ENCODE measurements around the gene AKAP11. TPM values are rescaled to one million over a fixed set of nuclear protein-coding genes. Genes with fewer than 3 reads are reported as not detected.

AKAP11 gene
- total and polyA plus RNA-seq, 2 of the 13 experiments (the other 11 are each of a cell fraction or from before 2014, with no cell fraction given) = 7.2 to 9.8 TPM

DNA sequence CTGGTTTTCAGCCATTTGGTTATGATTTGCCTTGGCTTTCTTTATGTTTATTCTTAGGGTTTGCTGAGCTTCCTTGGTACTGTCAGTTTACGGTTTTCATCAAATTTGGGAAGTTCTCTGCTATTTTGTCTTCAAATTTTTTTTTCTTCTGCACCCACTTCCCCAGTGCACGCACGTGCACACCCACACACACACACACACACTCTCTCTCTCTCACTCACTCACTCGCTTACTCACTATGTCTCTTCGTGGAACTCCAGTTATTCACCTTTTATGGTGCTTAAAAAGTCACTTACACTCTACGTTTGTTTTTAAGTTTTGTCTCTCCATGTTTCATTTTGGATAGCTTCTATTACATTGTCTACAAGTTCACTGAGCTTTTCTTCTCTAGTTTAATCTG, 7.1 kb downstream of the AKAP11 start (continued):
- no peak for TF ChIP-seq TGIF2 (CRISPR knock-in tag; IDR thresholded peaks at IDR 0.05)
- no peak for TF ChIP-seq GATAD2A (CRISPR knock-in tag; IDR thresholded peaks at IDR 0.05)
- TF ChIP-seq, protein P1, sequence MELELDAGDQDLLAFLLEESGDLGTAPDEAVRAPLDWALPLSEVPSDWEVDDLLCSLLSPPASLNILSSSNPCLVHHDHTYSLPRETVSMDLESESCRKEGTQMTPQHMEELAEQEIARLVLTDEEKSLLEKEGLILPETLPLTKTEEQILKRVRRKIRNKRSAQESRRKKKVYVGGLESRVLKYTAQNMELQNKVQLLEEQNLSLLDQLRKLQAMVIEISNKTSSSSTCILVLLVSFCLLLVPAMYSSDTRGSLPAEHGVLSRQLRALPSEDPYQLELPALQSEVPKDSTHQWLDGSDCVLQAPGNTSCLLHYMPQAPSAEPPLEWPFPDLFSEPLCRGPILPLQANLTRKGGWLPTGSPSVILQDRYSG (CRISPR knock-in tag; IDR thresholded peaks at IDR 0.05) = no peak
- TF ChIP-seq ZFP36 (IDR thresholded peaks at IDR 0.05; ENCODE audit: borderline replicate concordance, low read depth, low read length, partially characterized antibody) = no peak

GRCh38 chr13:42279986-42280385, 8.0 kb downstream of the AKAP11 start:
- Histone ChIP-seq H3K79me2 (ENCODE audit: insufficient read depth, low read length) (peaks cover 11% of the 10 kb centered on the region), H3K4me3 (replicated peaks in 1 of 3; ENCODE audit: insufficient read depth in 1 of 3, low read depth in 2 of 3, low read length in 3 of 3) (no peak overlapping the region), H3K9me3 (ENCODE audit: low read length) (no peaks in the 10 kb centered on the region), H3K27ac (ENCODE audit: extremely low read length, insufficient read depth, low read length) (no peak overlapping the region), H3K4me1 (ENCODE audit: insufficient read depth, low read length) (peaks cover 32% of the 10 kb centered on the region), H3K9ac (ENCODE audit: insufficient read depth, low read depth, low read length) (no peak overlapping the region), H3K27me3 (ENCODE audit: control insufficient read depth in 1 of 2, insufficient read depth in 2 of 2, low read length in 2 of 2) (no peaks in the 10 kb centered on the region; a peak in 1 of 5 replicates), H3K4me2 (ENCODE audit: low read depth, low read length) (no peak overlapping the region), H3K36me3 (replicated peaks in 1 of 2; ENCODE audit: control insufficient read depth in 1 of 2, insufficient read depth in 2 of 2, low read length in 2 of 2) (no peaks in the 10 kb centered on the region), H4K20me1 (ENCODE audit: insufficient read depth, low read length) (no peaks in the 10 kb centered on the region), H2AFZ (ENCODE audit: low read length) (no peak overlapping the region)
- TF ChIP-seq GRHL1 (CRISPR knock-in tag; conservative IDR thresholded peaks at IDR 0.05) (no peak), ZNF407 (CRISPR knock-in tag; IDR thresholded peaks at IDR 0.05; ENCODE audit: not compliant biosample characterization) (no peak), FOXP1 (IDR thresholded peaks at IDR 0.05) (no peak), FOXP1 (CRISPR knock-in tag; IDR thresholded peaks at IDR 0.05) (no peak), ZNF331 (CRISPR knock-in tag; IDR thresholded peaks at IDR 0.05) (no peak)
- POLR2A ChIA-PET = no interaction called here
- no peak for DNase-seq (ENCODE audit: low spot score)
- intact Hi-C loops (cut with micrococcal nuclease; ENCODE audit: unreplicated experiment) = no loop called here
- in situ Hi-C loops (cut with HindIII; ENCODE audit: extremely low pct_ligation_motif_present, low pct_unique_long_range_greater_than_20kb) = no loop called here
- BruUV-seq (replicated peaks) = no TSS peak
- 81% methylated on average over 1 of the region's 1 CpG for WGBS (ENCODE audit: low lambda C conversion rate)
- no peak for ATAC-seq
- FAIRE-seq = no peak
- CTCF ChIA-PET (ENCODE audit: low intra/inter-chr PET ratio, low total read pairs) = no interaction called here
